ENCODE results near the gene SURF4. TPM values are rescaled to one million over a fixed set of nuclear protein-coding genes. Genes with fewer than 3 reads are reported as not detected.

SURF4 gene
- total RNA-seq, 1 donor from 2014 or later, result 91.3 TPM

GRCh38 chr9:133357656-133358055 is 18.2 kb downstream of the SURF4 start:
- intact Hi-C loops (cut with DNase I), result no loop called here

DNA sequence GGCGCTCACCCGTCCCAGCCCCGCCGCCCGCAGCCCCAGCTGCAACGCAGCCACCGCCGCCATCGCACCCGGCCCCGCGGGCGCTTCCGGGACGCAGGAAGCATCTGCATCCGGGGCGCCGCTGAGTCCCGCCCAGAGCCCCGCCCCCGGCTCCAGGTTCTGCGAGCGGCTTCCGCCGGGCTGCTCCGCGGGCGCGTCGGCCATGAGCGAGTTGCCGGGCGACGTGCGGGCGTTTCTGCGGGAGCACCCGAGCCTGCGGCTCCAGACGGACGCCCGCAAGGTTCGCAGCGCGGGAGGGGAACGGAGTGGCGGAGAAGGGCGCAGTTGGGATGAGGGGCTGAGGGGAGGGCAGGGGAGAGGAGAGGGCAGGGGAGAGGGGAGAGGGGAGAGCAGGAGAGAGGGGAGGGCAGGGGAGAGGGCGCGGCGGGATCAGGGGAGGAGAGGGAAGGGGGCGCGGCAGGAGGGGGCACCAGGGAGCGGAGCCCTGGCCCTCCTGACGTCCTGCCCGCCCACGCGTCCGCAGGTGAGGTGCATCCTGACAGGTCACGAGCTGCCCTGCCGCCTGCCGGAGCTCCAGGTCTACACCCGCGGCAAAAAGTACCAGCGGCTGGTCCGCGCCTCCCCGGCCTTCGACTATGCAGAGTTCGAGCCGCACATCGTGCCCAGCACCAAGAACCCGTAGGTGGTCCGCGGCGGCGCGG is 19.3 kb downstream of the SURF4 start, which contains the start of the genes SURF1 and SURF2:
Gene SURF1 (minus strand): TSS at position 97 of the 701 bp plus-strand sequence. CDS start 34 bp downstream, at position 63.
Gene SURF2 (plus strand): TSS at position 160 of the 701 bp plus-strand sequence. CDS start 43 bp downstream, at position 203.
- intact Hi-C loops (cut with DNase I), result no loop called here
- peak; percentile 93 for ATAC-seq
- peak; percentile 93 for DNase-seq (ENCODE audit: low spot score)

More at GRCh38 chr9:133357656-133358055, 18.2 kb downstream of the SURF4 start:
- ATAC-seq, result no peak
- DNase-seq (ENCODE audit: low spot score), result no peak

DNA sequence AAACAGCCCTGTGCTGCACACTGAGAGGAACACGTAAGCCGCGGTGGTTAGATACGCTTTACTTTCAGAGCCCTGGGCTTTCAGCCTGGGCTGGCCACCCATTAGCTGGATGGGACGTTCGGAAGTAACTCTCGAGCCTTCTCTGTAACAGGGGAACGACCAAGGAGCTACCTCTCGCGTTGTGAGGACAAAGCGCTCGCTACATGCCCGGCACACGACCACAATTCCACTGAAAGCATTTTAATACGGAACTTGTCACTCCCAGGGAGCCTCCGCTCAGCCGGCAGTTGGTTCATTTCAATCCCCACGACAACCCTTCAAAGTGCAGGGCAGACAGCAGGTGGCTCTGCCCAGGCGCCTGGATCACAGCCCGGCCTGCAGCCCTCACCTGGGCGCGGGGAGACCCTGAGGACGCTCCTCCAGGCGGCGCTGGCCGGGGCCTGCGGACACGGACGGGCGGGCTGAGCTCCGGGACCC is 19.9 kb downstream of the SURF4 start:
- intact Hi-C loops (cut with DNase I), result no loop called here
- no peak for ATAC-seq

GRCh38 chr9:133354766-133355165 is 21.1 kb downstream of the SURF4 start:
- ATAC-seq (no peak), DNase-seq (ENCODE audit: low spot score) (no peak)
- intact Hi-C loops (cut with DNase I), result no loop called here

More for the DNA sequence above, 19.9 kb downstream of the SURF4 start:
- DNase-seq (ENCODE audit: low spot score), result no peak

GRCh38 chr9:133353548-133353947 is 22.3 kb downstream of the SURF4 start:
- intact Hi-C loops (cut with DNase I), result no loop called here

GRCh38 chr9:133352635-133353340 is 23.1 kb downstream of the SURF4 start:
- no peak for ATAC-seq
- no peak for DNase-seq (ENCODE audit: low spot score)
- intact Hi-C loops (cut with DNase I), result no loop called here

More at GRCh38 chr9:133353548-133353947, 22.3 kb downstream of the SURF4 start:
- DNase-seq (ENCODE audit: low spot score), result no peak
- ATAC-seq, result no peak

- intact Hi-C loops (cut with DNase I), result no loop called here
- no peak for DNase-seq (ENCODE audit: low spot score)
- ATAC-seq, result no peak
These were observed 23.8 kb downstream of the SURF4 start for GRCh38 chr9:133351908-133352634.

GRCh38 chr9:133351526-133351907 is 24.3 kb downstream of the SURF4 start:
- intact Hi-C loops (cut with DNase I), result no loop called here
- no peak for DNase-seq (ENCODE audit: low spot score)

GRCh38 chr9:133349965-133350616 is 25.8 kb downstream of the SURF4 start:
- intact Hi-C loops (cut with DNase I), result no loop called here
- ATAC-seq, result no peak
- no peak for DNase-seq (ENCODE audit: low spot score)

More at GRCh38 chr9:133351526-133351907, 24.3 kb downstream of the SURF4 start:
- ATAC-seq, result no peak

- intact Hi-C loops (cut with DNase I), result no loop called here
- ATAC-seq, result no peak
- no peak for DNase-seq (ENCODE audit: low spot score)
These were observed 26.9 kb downstream of the SURF4 start for GRCh38 chr9:133348718-133349573.

DNA sequence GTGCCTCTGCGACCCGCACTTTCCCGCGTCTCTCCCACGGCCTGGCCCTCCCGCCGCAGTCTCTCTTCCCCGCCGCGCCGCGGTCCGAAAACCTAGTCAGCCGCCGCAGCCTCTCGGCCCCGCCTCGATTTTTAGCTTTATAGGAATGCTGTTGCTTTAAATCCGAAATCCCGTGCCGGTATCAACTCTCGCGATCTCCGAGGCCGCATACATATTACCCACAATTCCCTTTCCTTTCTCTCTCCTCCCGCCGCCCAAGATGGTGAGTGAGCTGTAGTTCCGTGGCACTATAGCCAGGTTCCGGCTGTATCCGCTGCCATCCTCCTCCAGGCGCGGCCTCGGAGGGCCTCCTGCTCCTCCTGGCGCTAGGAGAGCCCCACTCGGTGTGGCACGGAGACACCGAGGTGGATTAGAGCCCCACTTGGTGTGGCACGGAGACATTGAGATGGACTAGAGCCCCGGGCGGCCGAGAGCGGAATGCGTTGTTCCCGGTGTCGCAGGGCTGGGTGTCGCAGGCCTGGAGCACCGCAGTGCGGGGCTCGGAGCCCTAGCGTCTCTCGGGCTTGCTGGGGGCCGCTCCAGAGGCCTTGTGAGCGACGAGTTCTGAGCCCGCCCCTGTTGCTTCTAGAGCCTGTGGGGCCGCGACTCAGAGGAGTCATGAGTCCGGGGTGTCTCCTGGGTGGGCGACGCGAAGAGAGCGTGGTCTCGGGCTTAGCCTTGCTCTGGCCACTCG is 27.7 kb downstream of the SURF4 start, which contains the start of the genes MED22 and RPL7A:
Gene MED22 (minus strand): TSS at position 147 of the 733 bp plus-strand sequence. CDS start 1,469 bp downstream, outside the sequence.
Gene RPL7A (plus strand): TSS at position 234 of the 733 bp plus-strand sequence. CDS start 26 bp downstream, at position 260.
- peak; percentile 96 for DNase-seq (ENCODE audit: low spot score)
- peak; percentile 93 for ATAC-seq
- intact Hi-C loops (cut with DNase I), result no loop called here

- no peak for DNase-seq (ENCODE audit: low spot score)
- intact Hi-C loops (cut with DNase I), result no loop called here
- peak; percentile 60 for ATAC-seq
These were observed 28.3 kb downstream of the SURF4 start for GRCh38 chr9:133347515-133347984.

DNA sequence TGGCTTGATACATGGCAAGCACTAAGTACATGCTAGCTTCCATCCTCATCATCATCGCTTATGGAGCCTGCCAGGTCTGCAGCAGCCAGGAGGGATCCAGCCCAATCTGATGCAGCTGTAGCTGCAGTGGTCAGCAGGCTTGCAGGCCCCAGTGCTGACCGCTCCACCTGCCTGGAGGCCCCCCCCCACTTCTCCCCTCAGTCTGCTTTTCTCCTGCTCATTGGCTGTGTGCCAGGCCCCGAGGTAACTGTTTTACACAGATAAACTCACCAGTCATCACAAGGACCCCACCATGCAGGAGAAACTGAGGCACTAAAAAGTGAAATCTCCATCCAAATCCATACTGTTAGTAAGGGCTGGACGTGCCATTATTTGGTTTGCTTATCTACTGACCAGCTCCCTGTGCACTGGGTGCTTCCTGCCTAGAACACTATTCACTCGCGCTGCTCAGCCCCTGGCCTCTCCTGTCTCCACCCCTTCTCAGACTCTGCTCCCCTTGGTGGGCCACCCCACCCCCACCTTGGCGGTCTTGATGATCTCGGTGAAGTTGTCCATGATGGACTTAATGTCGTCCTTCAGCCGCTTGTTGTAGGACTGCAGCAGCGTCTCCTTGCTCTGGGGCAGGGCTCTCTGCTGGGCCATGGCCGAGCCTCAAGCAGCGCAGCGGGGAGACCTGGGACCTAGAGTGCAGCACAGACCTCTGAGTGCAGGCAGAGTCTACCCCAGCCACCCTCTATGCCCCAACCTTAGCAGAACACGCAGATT is 29.7 kb downstream of the SURF4 start:
- intact Hi-C loops (cut with DNase I), result no loop called here
- ATAC-seq (no peak), DNase-seq (ENCODE audit: low spot score) (no peak)

DNA sequence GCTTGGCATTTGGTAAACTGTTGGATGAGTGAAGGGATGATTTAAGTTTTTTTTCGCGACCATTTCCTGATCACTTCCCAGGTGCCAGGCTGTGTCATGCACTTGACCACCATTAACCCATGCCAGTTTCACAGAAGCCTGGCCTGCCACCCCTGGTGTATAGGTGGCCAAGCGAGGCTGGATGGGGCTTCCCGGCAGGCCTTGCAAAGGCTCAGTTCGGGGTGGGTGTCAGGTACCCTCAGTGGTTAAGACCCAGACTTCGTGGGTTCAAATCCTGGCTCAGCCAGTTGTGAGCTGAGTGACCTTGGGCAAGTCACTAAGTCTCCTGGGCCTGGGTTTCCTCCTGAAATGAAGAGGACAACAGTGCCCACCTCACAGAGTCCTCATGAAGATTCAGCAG is 30.3 kb downstream of the SURF4 start:
- intact Hi-C loops (cut with DNase I), result no loop called here
- no peak for DNase-seq (ENCODE audit: low spot score)
- no peak for ATAC-seq

DNA sequence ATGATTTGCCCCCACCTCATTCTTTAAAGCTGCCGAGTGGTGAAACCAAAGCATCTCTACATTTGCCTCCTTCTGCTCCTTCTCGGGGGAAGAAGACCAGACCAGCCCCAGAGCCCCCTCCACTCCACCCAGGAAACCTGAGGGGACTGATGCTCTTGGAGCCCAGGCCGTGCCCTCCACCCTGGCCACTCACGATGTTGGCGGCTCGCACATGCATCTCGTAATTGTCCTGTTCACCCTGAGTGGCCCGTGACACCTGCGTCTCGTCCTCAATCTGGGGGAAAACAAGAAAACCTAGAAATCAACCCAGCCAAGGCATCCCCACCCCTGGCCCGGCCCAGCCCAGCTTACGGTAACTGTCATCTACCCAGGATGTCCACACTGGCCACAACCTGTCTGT is 30.9 kb downstream of the SURF4 start:
- DNase-seq (ENCODE audit: low spot score) (no peak), ATAC-seq (no peak)
- intact Hi-C loops (cut with DNase I), result no loop called here

DNA sequence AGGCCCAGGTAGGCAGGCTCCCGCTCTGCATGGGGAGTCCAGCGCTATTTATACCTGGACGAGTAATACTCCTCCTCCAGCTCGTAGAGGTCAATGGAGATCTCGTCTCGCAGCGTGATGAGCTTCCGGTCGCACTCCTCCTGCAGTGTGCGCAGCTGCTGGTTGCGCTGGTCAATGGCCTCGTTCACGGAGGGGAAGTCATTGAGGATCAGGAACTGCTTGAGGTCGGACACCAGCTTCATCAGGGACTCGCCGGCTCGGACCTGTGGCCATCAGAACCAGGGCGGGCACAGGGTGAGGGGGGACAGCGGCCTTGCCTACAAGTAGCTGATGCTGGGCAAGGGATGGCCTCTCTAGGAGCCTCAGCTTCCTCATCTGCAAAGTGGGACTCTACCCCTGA is 31.8 kb downstream of the SURF4 start:
- DNase-seq (ENCODE audit: low spot score) (no peak), ATAC-seq (no peak)
- intact Hi-C loops (cut with DNase I), result no loop called here
